IPS DF 6.9 (cell line): ENCODE measurements around the gene HDAC6.

ENCODE experiments used
- DNase-seq: peaks from one replicate; pipeline ENCODE4 v3.0.0-alpha.2; 2013; ENCODE audit warnings: low read depth, low spot score
- H3K27ac ChIP-seq: one replicate; pipeline ENCODE4 v1.5.1; 2013; ENCODE audit warnings: low read length, control low read depth
- H3K27me3 ChIP-seq: 2 replicates; pipeline ENCODE4 v1.6.1; 2013; ENCODE audit warnings: mild to moderate bottlenecking, low read length; ENCODE audit not compliant: control insufficient read depth, insufficient read depth
- H3K36me3 ChIP-seq: 2 replicates; pipeline ENCODE4 v1.6.1; 2013; ENCODE audit warnings: low read length; ENCODE audit not compliant: control insufficient read depth, insufficient read depth
- H3K4me1 ChIP-seq: 2 replicates; pipeline ENCODE4 v1.6.1; 2013; ENCODE audit warnings: low read length; ENCODE audit not compliant: control insufficient read depth, insufficient read depth
- H3K4me3 ChIP-seq: 2 replicates; pipeline ENCODE4 v1.5.1; 2013; ENCODE audit warnings: mild to moderate bottlenecking, low read length
- H3K9me3 ChIP-seq: 2 replicates; pipeline ENCODE4 v1.6.1; 2013; ENCODE audit warnings: low read length, inconsistent platforms; ENCODE audit not compliant: control insufficient read depth, insufficient read depth
- WGBS: extraction: QIAGEN DNeasy Blood & Tissue Kit; methylation state at CpG from one replicate; pipeline ENCODE4 v1.1.7; 2013; ENCODE audit warnings: mixed read lengths, missing lambda C conversion rate; ENCODE audit not compliant: insufficient read length, insufficient coverage; 5-methylcytosine and 5-hydroxymethylcytosine counted together

Gene HDAC6

GRCh38 chrX:48801280-48802088 is at the start of gene HDAC6:
TSS of gene HDAC6 (plus strand) at chrX:48802067. CDS start at chrX:48802693, 626 bp downstream.
- Histone ChIP-seq H3K27ac (no peak within 1 kb of the TSS), H3K4me1 (no peaks in the 10 kb centered on the region), H3K36me3 (peaks cover 3% of the 10 kb centered on the region; the same call in 1 of the 2 replicates), H3K9me3 (no peaks in the 10 kb centered on the region), H3K4me3 (peak within 1 kb of the TSS; percentile 98), H3K27me3 (no peaks in the 10 kb centered on the region)
- WGBS = no CpG with 5 or more reads among the region's 89 CpGs
- peak; percentile 86 for DNase-seq

GRCh38 chrX:48752498-48752897 is 49.4 kb upstream of the HDAC6 start:
- no peak overlapping the region for H3K27ac ChIP-seq
- no CpG with 5 or more reads among the region's 7 CpGs for WGBS
- no peak overlapping the region for H3K4me3 ChIP-seq
- H3K27me3 ChIP-seq = no peaks in the 10 kb centered on the region
- H3K36me3 ChIP-seq = no peaks in the 10 kb centered on the region
- H3K4me1 ChIP-seq = no peaks in the 10 kb centered on the region
- DNase-seq = no peak
- no peaks in the 10 kb centered on the region for H3K9me3 ChIP-seq

GRCh38 chrX:48753708-48754228 is 48.1 kb upstream of the HDAC6 start:
- DNase-seq = no peak
- Histone ChIP-seq H3K4me3 (no peak overlapping the region), H3K4me1 (no peaks in the 10 kb centered on the region), H3K36me3 (no peaks in the 10 kb centered on the region), H3K27ac (no peak overlapping the region), H3K27me3 (no peaks in the 10 kb centered on the region), H3K9me3 (no peaks in the 10 kb centered on the region)
- WGBS = no CpG with 5 or more reads among the region's 8 CpGs

- H3K9me3 ChIP-seq = no peaks in the 10 kb centered on the region
- no peaks in the 10 kb centered on the region for H3K4me1 ChIP-seq
- no peak overlapping the region for H3K4me3 ChIP-seq
- H3K27me3 ChIP-seq = no peaks in the 10 kb centered on the region
- no peak for DNase-seq
- no CpG with 5 or more reads among the region's 8 CpGs for WGBS
- no peak overlapping the region for H3K27ac ChIP-seq
- H3K36me3 ChIP-seq = no peaks in the 10 kb centered on the region
These were observed 47.6 kb upstream of the HDAC6 start for GRCh38 chrX:48754238-48754637.

GRCh38 chrX:48761674-48762471 is 40.0 kb upstream of the HDAC6 start, which contains the start of gene GLOD5:
TSS of gene GLOD5 (plus strand) at chrX:48761747. CDS start at chrX:48761791, 44 bp downstream.
- Histone ChIP-seq H3K27me3 (no peaks in the 10 kb centered on the region), H3K4me3 (no peak within 1 kb of the TSS), H3K36me3 (no peaks in the 10 kb centered on the region), H3K4me1 (no peaks in the 10 kb centered on the region), H3K9me3 (no peaks in the 10 kb centered on the region), H3K27ac (no peak within 1 kb of the TSS)
- peak; percentile 35 for DNase-seq
- no CpG with 5 or more reads among the region's 12 CpGs for WGBS

GRCh38 chrX:48769230-48769629 is 32.6 kb upstream of the HDAC6 start:
- Histone ChIP-seq H3K4me1 (no peaks in the 10 kb centered on the region), H3K4me3 (no peak overlapping the region), H3K36me3 (no peaks in the 10 kb centered on the region), H3K27me3 (no peaks in the 10 kb centered on the region), H3K9me3 (no peaks in the 10 kb centered on the region), H3K27ac (no peak overlapping the region)
- 100% methylated on average over 1 of the region's 6 CpGs for WGBS
- DNase-seq = no peak

GRCh38 chrX:48770296-48770695 is 31.6 kb upstream of the HDAC6 start:
- Histone ChIP-seq H3K36me3 (no peaks in the 10 kb centered on the region), H3K4me3 (no peak overlapping the region), H3K9me3 (no peaks in the 10 kb centered on the region), H3K27me3 (no peaks in the 10 kb centered on the region), H3K27ac (no peak overlapping the region), H3K4me1 (no peaks in the 10 kb centered on the region)
- no peak for DNase-seq
- no CpG with 5 or more reads among the region's 6 CpGs for WGBS

GRCh38 chrX:48772602-48773001 is 29.3 kb upstream of the HDAC6 start:
- no peaks in the 10 kb centered on the region for H3K27me3 ChIP-seq
- H3K36me3 ChIP-seq = no peaks in the 10 kb centered on the region
- no CpG with 5 or more reads among the region's 6 CpGs for WGBS
- no peaks in the 10 kb centered on the region for H3K9me3 ChIP-seq
- no peak overlapping the region for H3K4me3 ChIP-seq
- no peaks in the 10 kb centered on the region for H3K4me1 ChIP-seq
- no peak for DNase-seq
- no peak overlapping the region for H3K27ac ChIP-seq

- Histone ChIP-seq H3K36me3 (no peaks in the 10 kb centered on the region), H3K27ac (no peak overlapping the region), H3K9me3 (no peaks in the 10 kb centered on the region), H3K27me3 (no peaks in the 10 kb centered on the region), H3K4me1 (no peaks in the 10 kb centered on the region), H3K4me3 (no peak overlapping the region)
- no peak for DNase-seq
- WGBS = no CpG with 5 or more reads among the region's 13 CpGs
These were observed 24.9 kb upstream of the HDAC6 start for GRCh38 chrX:48776818-48777439.

GRCh38 chrX:48779399-48779798 is 22.5 kb upstream of the HDAC6 start:
- DNase-seq = no peak

More at GRCh38 chrX:48779399-48779798, 22.5 kb upstream of the HDAC6 start:
- no peaks in the 10 kb centered on the region for H3K36me3 ChIP-seq
- H3K9me3 ChIP-seq = no peaks in the 10 kb centered on the region
- H3K4me3 ChIP-seq = no peak overlapping the region
- no peak overlapping the region for H3K27ac ChIP-seq
- WGBS = no CpG with 5 or more reads among the region's 7 CpGs
- H3K27me3 ChIP-seq = no peaks in the 10 kb centered on the region
- H3K4me1 ChIP-seq = no peaks in the 10 kb centered on the region
